Gastroesophageal sphincter (tissue), 4 donors: ENCODE data around the gene MSMO1. TPM values are rescaled to one million over a fixed set of nuclear protein-coding genes. Genes with fewer than 3 reads are reported as not detected.

Experiments
- ATAC-seq: fragments of 150-250 bp; one replicate; pipeline ENCODE4 v1.9.1; 2016; ENCODE audit warnings: mild to moderate bottlenecking, moderate library complexity
- H3K27ac ChIP-seq, 4 donors: fragments of 200-600 bp; sonication (generic) in 3 of 4; 1 replicate in 3 of 4; 2 replicates in 1 of 4; pipeline ENCODE4 v1.5.1; 2016 to 2019
- H3K27me3 ChIP-seq: fragments of 200-600 bp; sonication (generic); one replicate; pipeline ENCODE4 v1.5.1; 2019
- H3K36me3 ChIP-seq, 2 donors: fragments of 200-600 bp; sonication (generic); one replicate each; pipeline ENCODE4 v1.5.1; 2019; ENCODE audit warnings: control low read depth in 1 of 2
- H3K4me1 ChIP-seq, 3 donors: fragments of 200-600 bp; sonication (generic); 1 replicate in 2 of 3; 2 replicates in 1 of 3; pipeline ENCODE4 v1.5.1; 2016 to 2019; ENCODE audit warnings: control low read depth in 2 of 3
- H3K4me3 ChIP-seq, 2 donors: fragments of 200-600 bp; sonication (generic); one replicate each; pipeline ENCODE4 v1.5.1; 2019; ENCODE audit warnings: mild to moderate bottlenecking in 1 of 2, moderate library complexity in 1 of 2
- H3K9me3 ChIP-seq, 3 donors: fragments of 200-600 bp; sonication (generic); one replicate each; pipeline ENCODE4 v1.5.1; 2017 to 2019; ENCODE audit warnings: control low read depth in 2 of 3
- CTCF ChIP-seq, 4 experiments: fragments of 200-600 bp in 2 of 4; fragments of 450-650 bp in 2 of 4; sonication (generic) in 1 of 4; IDR thresholded peaks; one replicate each; pipeline ENCODE4 v1.5.1; 2017 to 2019; ENCODE audit warnings: antibody characterized with exemption in 4 of 4, mild to moderate bottlenecking in 2 of 4, moderate library complexity in 2 of 4
- EP300 ChIP-seq: sonication (generic); formaldehyde crosslinking; IDR thresholded peaks from one replicate; pipeline ENCODE4 v1.6.1; 2017; ENCODE audit warnings: antibody characterized with exemption, mild to moderate bottlenecking
- POLR2A ChIP-seq, 2 donors: fragments of 450-650 bp; IDR thresholded peaks; one replicate each; pipeline ENCODE4 v1.6.1; 2017; ENCODE audit warnings: antibody characterized with exemption in 2 of 2, mild to moderate bottlenecking in 2 of 2, moderate library complexity in 1 of 2
- POLR2AphosphoS5 ChIP-seq: sonication (generic); formaldehyde crosslinking; IDR thresholded peaks from one replicate; pipeline ENCODE4 v1.6.1; 2017; ENCODE audit warnings: antibody characterized with exemption
- WGBS, 2 donors: methylation state at CpG; one replicate each; pipeline ENCODE4 v1.1.5; 2018; ENCODE audit warnings: low coverage in 1 of 2; 5-methylcytosine and 5-hydroxymethylcytosine counted together
- total RNA-seq, 4 donors: library from RNA; depleted of rRNA; stranded (reverse); fragments of >200 nt; gene quantifications; one replicate each; pipeline ENCODE4 v1.1.0, GENCODE V29; 2016

MSMO1 gene
- total RNA-seq, 4 donors from 2014 or later = 10.4 to 34.7 (median 13.9) TPM

- TF ChIP-seq POLR2AphosphoS5 (no peak), EP300 (no peak), CTCF (IDR thresholded peaks at IDR 0.05) (no peak), POLR2A (IDR thresholded peaks at IDR 0.05) (no peak)
- Histone ChIP-seq H3K36me3 (no peaks in the 10 kb centered on the region), H3K4me1 (no peaks in the 10 kb centered on the region), H3K27me3 (no peaks in the 10 kb centered on the region), H3K27ac (no peak overlapping the region), H3K4me3 (no peak overlapping the region), H3K9me3 (no peaks in the 10 kb centered on the region)
- ATAC-seq = no peak
- WGBS, 2 donors = 70 to 84% methylated on average over 6 to 7 of the region's 7 CpGs
These were observed 33.7 kb downstream of the MSMO1 start for GRCh38 chr4:165360985-165361670.

- no peak for ATAC-seq
- H3K27me3 ChIP-seq = no peaks in the 10 kb centered on the region
- no peak overlapping the region for H3K4me3 ChIP-seq
- no peak overlapping the region for H3K27ac ChIP-seq
- no peak for TF ChIP-seq POLR2A (IDR thresholded peaks at IDR 0.05)
- no peak for TF ChIP-seq CTCF (IDR thresholded peaks at IDR 0.05)
- no peak for TF ChIP-seq EP300
- TF ChIP-seq POLR2AphosphoS5 = no peak
- H3K9me3 ChIP-seq = no peaks in the 10 kb centered on the region
- H3K4me1 ChIP-seq = no peaks in the 10 kb centered on the region
- H3K36me3 ChIP-seq = no peaks in the 10 kb centered on the region
- 85 to 88% methylated on average over 2 of the region's 2 CpGs for WGBS, 2 donors
These were observed 34.3 kb downstream of the MSMO1 start for GRCh38 chr4:165361810-165362209.

- Histone ChIP-seq H3K27ac (no peak overlapping the region), H3K27me3 (no peaks in the 10 kb centered on the region), H3K9me3 (no peaks in the 10 kb centered on the region), H3K4me1 (no peaks in the 10 kb centered on the region), H3K36me3 (no peaks in the 10 kb centered on the region), H3K4me3 (no peak overlapping the region)
- 50 to 78% methylated on average over 1 to 2 of the region's 2 CpGs for WGBS, 2 donors
- no peak for ATAC-seq
- TF ChIP-seq POLR2AphosphoS5 = no peak
- no peak for TF ChIP-seq EP300
- no peak for TF ChIP-seq CTCF (IDR thresholded peaks at IDR 0.05)
- no peak for TF ChIP-seq POLR2A (IDR thresholded peaks at IDR 0.05)
These were observed 37.1 kb downstream of the MSMO1 start for GRCh38 chr4:165364452-165365080.

- Histone ChIP-seq H3K4me1 (no peaks in the 10 kb centered on the region), H3K4me3 (no peak overlapping the region), H3K27me3 (no peaks in the 10 kb centered on the region), H3K9me3 (no peaks in the 10 kb centered on the region), H3K27ac (no peak overlapping the region), H3K36me3 (no peaks in the 10 kb centered on the region)
- WGBS, 2 donors = 84 to 100% methylated on average over 2 to 4 of the region's 4 CpGs
- no peak for ATAC-seq
- TF ChIP-seq CTCF (IDR thresholded peaks at IDR 0.05) = no peak
- no peak for TF ChIP-seq POLR2AphosphoS5
- TF ChIP-seq EP300 = no peak
- TF ChIP-seq POLR2A (IDR thresholded peaks at IDR 0.05) = no peak
These were observed 39.6 kb downstream of the MSMO1 start for GRCh38 chr4:165367040-165367439.

GRCh38 chr4:165368114-165368513, 40.6 kb downstream of the MSMO1 start:
- WGBS, 2 donors = 100% methylated on average over 1 of the region's 1 CpG; no CpG with 5 or more reads in 1 of the 2 donors
- TF ChIP-seq EP300 (no peak), CTCF (IDR thresholded peaks at IDR 0.05) (no peak), POLR2A (IDR thresholded peaks at IDR 0.05) (no peak), POLR2AphosphoS5 (no peak)
- Histone ChIP-seq H3K36me3 (no peaks in the 10 kb centered on the region), H3K4me1 (no peaks in the 10 kb centered on the region), H3K27me3 (no peaks in the 10 kb centered on the region), H3K4me3 (no peak overlapping the region), H3K9me3 (no peaks in the 10 kb centered on the region), H3K27ac (no peak overlapping the region)
- ATAC-seq = no peak
